ENCODE data around the gene GABRA1. TPM values are rescaled to one million over a fixed set of nuclear protein-coding genes. Genes with fewer than 3 reads are reported as not detected.

GABRA1 gene
- total RNA-seq, 4 donors from 2014 or later: not detected

GRCh38 chr5:161900981-161901380 is 53.1 kb downstream of the GABRA1 start:
- no peaks in the 10 kb centered on the region for H3K9me3 ChIP-seq
- no peaks in the 10 kb centered on the region for H3K36me3 ChIP-seq
- TF ChIP-seq POLR2AphosphoS5 (IDR thresholded peaks at IDR 0.05): no peak
- TF ChIP-seq EP300 (IDR thresholded peaks at IDR 0.05): no peak
- TF ChIP-seq POLR2A (IDR thresholded peaks at IDR 0.05; ENCODE audit: low read depth): no peak
- no peak for TF ChIP-seq CTCF (IDR thresholded peaks at IDR 0.05)
- no peaks in the 10 kb centered on the region for H3K4me1 ChIP-seq
- WGBS: 93% methylated on average over 1 of the region's 1 CpG
- DNase-seq (ENCODE audit: extremely low spot score): no peak
- no peaks in the 10 kb centered on the region for H3K27me3 ChIP-seq
- H3K4me3 ChIP-seq: no peak overlapping the region
- H3K27ac ChIP-seq (replicated peaks in 1 of 4): no peak overlapping the region
- intact Hi-C loops (cut with DNase I): no loop called here

GRCh38 chr5:161921781-161922180 is 73.9 kb downstream of the GABRA1 start:
- TF ChIP-seq EP300 (IDR thresholded peaks at IDR 0.05) (no peak), POLR2A (IDR thresholded peaks at IDR 0.05; ENCODE audit: low read depth) (no peak), CTCF (IDR thresholded peaks at IDR 0.05) (no peak), POLR2AphosphoS5 (IDR thresholded peaks at IDR 0.05) (no peak)
- Histone ChIP-seq H3K9me3 (no peaks in the 10 kb centered on the region), H3K4me3 (no peak overlapping the region), H3K4me1 (no peaks in the 10 kb centered on the region), H3K27me3 (no peaks in the 10 kb centered on the region), H3K36me3 (no peaks in the 10 kb centered on the region), H3K27ac (replicated peaks in 1 of 4) (no peak overlapping the region)
- no peak for DNase-seq (ENCODE audit: extremely low spot score)
- intact Hi-C loops (cut with DNase I): no loop called here
- 67% methylated on average over 1 of the region's 1 CpG for WGBS

- no peaks in the 10 kb centered on the region for H3K27me3 ChIP-seq
- H3K9me3 ChIP-seq: no peaks in the 10 kb centered on the region
- no peak for DNase-seq (ENCODE audit: extremely low spot score)
- no peak overlapping the region for H3K27ac ChIP-seq (replicated peaks in 1 of 4)
- TF ChIP-seq POLR2AphosphoS5 (IDR thresholded peaks at IDR 0.05) (no peak), EP300 (IDR thresholded peaks at IDR 0.05) (no peak), POLR2A (IDR thresholded peaks at IDR 0.05; ENCODE audit: low read depth) (no peak), CTCF (IDR thresholded peaks at IDR 0.05) (no peak)
- no peaks in the 10 kb centered on the region for H3K36me3 ChIP-seq
- H3K4me3 ChIP-seq: no peak overlapping the region
- WGBS: 78% methylated on average over 3 of the region's 3 CpGs
- H3K4me1 ChIP-seq: no peaks in the 10 kb centered on the region
- intact Hi-C loops (cut with DNase I): no loop called here
These were observed 76.3 kb downstream of the GABRA1 start for GRCh38 chr5:161924270-161924669.

GRCh38 chr5:161925960-161926359 is 78.0 kb downstream of the GABRA1 start:
- H3K9me3 ChIP-seq: no peaks in the 10 kb centered on the region
- intact Hi-C loops (cut with DNase I): no loop called here
- no peaks in the 10 kb centered on the region for H3K27me3 ChIP-seq
- no peak overlapping the region for H3K4me3 ChIP-seq
- H3K4me1 ChIP-seq: no peaks in the 10 kb centered on the region
- no peak for TF ChIP-seq EP300 (IDR thresholded peaks at IDR 0.05)
- TF ChIP-seq POLR2A (IDR thresholded peaks at IDR 0.05; ENCODE audit: low read depth): no peak
- TF ChIP-seq CTCF (IDR thresholded peaks at IDR 0.05): no peak
- no peak for TF ChIP-seq POLR2AphosphoS5 (IDR thresholded peaks at IDR 0.05)
- WGBS: 53% methylated on average over 4 of the region's 4 CpGs
- no peaks in the 10 kb centered on the region for H3K36me3 ChIP-seq
- H3K27ac ChIP-seq (replicated peaks in 1 of 4): no peak overlapping the region
- no peak for DNase-seq (ENCODE audit: extremely low spot score)

GRCh38 chr5:161934486-161934885 is 86.6 kb downstream of the GABRA1 start:
- DNase-seq (ENCODE audit: extremely low spot score): no peak
- H3K9me3 ChIP-seq: no peaks in the 10 kb centered on the region
- TF ChIP-seq EP300 (IDR thresholded peaks at IDR 0.05) (no peak), POLR2A (IDR thresholded peaks at IDR 0.05; ENCODE audit: low read depth) (no peak), POLR2AphosphoS5 (IDR thresholded peaks at IDR 0.05) (no peak), CTCF (IDR thresholded peaks at IDR 0.05) (no peak)
- no peak overlapping the region for H3K4me3 ChIP-seq
- WGBS: 84% methylated on average over 3 of the region's 3 CpGs
- intact Hi-C loops (cut with DNase I): no loop called here
- H3K36me3 ChIP-seq: no peaks in the 10 kb centered on the region
- H3K27ac ChIP-seq (replicated peaks in 1 of 4): no peak overlapping the region
- no peaks in the 10 kb centered on the region for H3K27me3 ChIP-seq
- no peaks in the 10 kb centered on the region for H3K4me1 ChIP-seq

Data from esophagus muscularis mucosa (tissue), 4 donors.